SU-DHL-6 (cell line): Measurements from ENCODE around the gene TOX2.

Experiments used
- H2AFZ ChIP-seq: fragments of 200-600 bp; sonication (generic); 2 replicates; pipeline ENCODE4 v1.6.1; 2014; ENCODE audit warnings: low read depth, mild to moderate bottlenecking, moderate library complexity, mixed read lengths, antibody characterized with exemption, low read length; ENCODE audit not compliant: severe bottlenecking
- H3F3A ChIP-seq: fragments of 200-600 bp; shearing (Covaris generic); 2 replicates; pipeline ENCODE4 v1.6.0; 2016; ENCODE audit warnings: antibody characterized with exemption, mild to moderate bottlenecking; ENCODE audit not compliant: insufficient read depth
- H3K27ac ChIP-seq: fragments of 200-600 bp; sonication (generic); 2 replicates; pipeline ENCODE4 v1.5.1; 2016; ENCODE audit warnings: low read depth, mild to moderate bottlenecking, low read length, moderate library complexity, mixed read lengths
- H3K27me3 ChIP-seq: fragments of 200-600 bp; sonication (generic), shearing (Covaris generic); 2 replicates; pipeline ENCODE4 v1.6.0; 2014; ENCODE audit warnings: mild to moderate bottlenecking, low read length
- H3K36me3 ChIP-seq: fragments of 200-600 bp; sonication (generic); 2 replicates; pipeline ENCODE4 v1.6.1; 2014; ENCODE audit warnings: mild to moderate bottlenecking, low read length, mixed read lengths
- H3K4me2 ChIP-seq: fragments of 300-600, 200-600 bp; shearing (Covaris generic), sonication (generic); 2 replicates; pipeline ENCODE4 v1.6.0; 2014; ENCODE audit warnings: low read length, low read depth, mild to moderate bottlenecking; ENCODE audit not compliant: poor library complexity, severe bottlenecking
- H3K4me3 ChIP-seq: fragments of 200-600 bp; sonication (generic); 2 replicates; pipeline ENCODE4 v1.5.1; 2014; ENCODE audit warnings: antibody characterized with exemption, low read length, mild to moderate bottlenecking, mixed read lengths; ENCODE audit not compliant: insufficient read depth, poor library complexity, severe bottlenecking
- H3K79me2 ChIP-seq: fragments of 200-600 bp; sonication (generic); 2 replicates; pipeline ENCODE4 v1.6.1; 2014; ENCODE audit warnings: mild to moderate bottlenecking, low read length, moderate library complexity; ENCODE audit not compliant: insufficient read depth
- H3K9ac ChIP-seq: fragments of 200-600 bp; sonication (generic); 2 replicates; pipeline ENCODE4 v1.7.0; 2014; ENCODE audit warnings: mild to moderate bottlenecking, low read length
- H3K9me2 ChIP-seq: fragments of 200-600 bp; sonication (generic); replicated peaks from 2 replicates; pipeline ENCODE4 v1.6.1; 2014; ENCODE audit warnings: low read length; ENCODE audit not compliant: insufficient read depth
- H3K9me3 ChIP-seq: fragments of 200-600 bp; sonication (generic); 2 replicates; pipeline ENCODE4 v1.6.1; 2014; ENCODE audit warnings: low read length, mixed read lengths; ENCODE audit not compliant: insufficient read depth
- H4K20me1 ChIP-seq: fragments of 200-600 bp; sonication (generic); 2 replicates; pipeline ENCODE4 v1.6.1; 2014; ENCODE audit warnings: low read depth, mild to moderate bottlenecking, antibody characterized with exemption, low read length, moderate library complexity, mixed read lengths
- EZH2phosphoT487 ChIP-seq: fragments of 200-600 bp; sonication (generic), shearing (Covaris generic); conservative IDR thresholded peaks from 2 replicates; pipeline ENCODE4 v1.6.1; 2018; ENCODE audit warnings: mild to moderate bottlenecking, antibody characterized with exemption, low read length, moderate library complexity, mixed read lengths
- TF ChIP-seq, protein P1 (sequence below): fragments of 200-600 bp; sonication (generic); IDR thresholded peaks from one replicate; pipeline ENCODE4 v1.5.1; 2017; ENCODE audit warnings: antibody characterized with exemption, mild to moderate bottlenecking, low read length, moderate library complexity; ENCODE audit not compliant: insufficient read depth, poor library complexity, severe bottlenecking

Gene TOX2

DNA sequence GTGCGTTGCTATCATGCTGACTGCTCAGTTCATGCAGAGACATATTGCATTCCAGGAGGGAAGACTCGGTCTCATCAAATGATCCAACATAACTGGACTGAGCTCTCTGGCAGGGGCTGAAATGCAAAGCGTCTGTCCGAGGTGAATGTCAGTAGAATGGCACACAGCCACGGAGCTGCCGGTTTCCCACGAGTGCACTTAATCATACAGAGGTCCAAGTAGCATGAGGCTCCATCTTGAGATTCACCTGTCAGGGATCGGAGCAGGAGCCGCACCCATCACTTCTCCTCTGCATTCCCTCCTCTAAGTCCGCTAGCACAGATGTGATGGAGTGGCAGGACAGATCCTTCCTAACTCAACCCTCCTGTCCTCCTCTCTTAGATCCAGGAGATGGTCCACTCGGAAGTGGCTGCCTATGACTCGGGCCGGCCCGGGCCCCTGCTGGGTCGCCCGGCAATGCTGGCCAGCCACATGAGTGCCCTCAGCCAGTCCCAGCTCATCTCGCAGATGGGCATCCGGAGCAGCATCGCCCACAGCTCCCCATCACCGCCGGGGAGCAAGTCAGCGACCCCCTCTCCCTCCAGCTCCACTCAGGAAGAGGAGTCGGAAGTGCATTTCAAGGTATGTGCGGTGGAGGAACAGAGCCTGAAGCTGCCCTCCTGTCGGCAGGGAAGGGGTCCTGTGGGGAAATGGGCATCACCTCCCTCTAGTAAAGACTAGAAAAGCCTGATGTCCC is 136.4 kb downstream of the TOX2 start:
- H3K27ac ChIP-seq: no peak overlapping the region
- no peaks in the 10 kb centered on the region for H4K20me1 ChIP-seq
- no peaks in the 10 kb centered on the region for H3K9me2 ChIP-seq
- no peak overlapping the region for H2AFZ ChIP-seq
- no peaks in the 10 kb centered on the region for H3K27me3 ChIP-seq
- TF ChIP-seq, protein P1, sequence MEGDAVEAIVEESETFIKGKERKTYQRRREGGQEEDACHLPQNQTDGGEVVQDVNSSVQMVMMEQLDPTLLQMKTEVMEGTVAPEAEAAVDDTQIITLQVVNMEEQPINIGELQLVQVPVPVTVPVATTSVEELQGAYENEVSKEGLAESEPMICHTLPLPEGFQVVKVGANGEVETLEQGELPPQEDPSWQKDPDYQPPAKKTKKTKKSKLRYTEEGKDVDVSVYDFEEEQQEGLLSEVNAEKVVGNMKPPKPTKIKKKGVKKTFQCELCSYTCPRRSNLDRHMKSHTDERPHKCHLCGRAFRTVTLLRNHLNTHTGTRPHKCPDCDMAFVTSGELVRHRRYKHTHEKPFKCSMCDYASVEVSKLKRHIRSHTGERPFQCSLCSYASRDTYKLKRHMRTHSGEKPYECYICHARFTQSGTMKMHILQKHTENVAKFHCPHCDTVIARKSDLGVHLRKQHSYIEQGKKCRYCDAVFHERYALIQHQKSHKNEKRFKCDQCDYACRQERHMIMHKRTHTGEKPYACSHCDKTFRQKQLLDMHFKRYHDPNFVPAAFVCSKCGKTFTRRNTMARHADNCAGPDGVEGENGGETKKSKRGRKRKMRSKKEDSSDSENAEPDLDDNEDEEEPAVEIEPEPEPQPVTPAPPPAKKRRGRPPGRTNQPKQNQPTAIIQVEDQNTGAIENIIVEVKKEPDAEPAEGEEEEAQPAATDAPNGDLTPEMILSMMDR: no peak
- no peak for TF ChIP-seq EZH2phosphoT487
- no peaks in the 10 kb centered on the region for H3K36me3 ChIP-seq
- H3K4me2 ChIP-seq: no peak overlapping the region
- no peak overlapping the region for H3K4me3 ChIP-seq
- no peaks in the 10 kb centered on the region for H3K9me3 ChIP-seq
- no peaks in the 10 kb centered on the region for H3F3A ChIP-seq
- no peaks in the 10 kb centered on the region for H3K79me2 ChIP-seq
- H3K9ac ChIP-seq: no peak overlapping the region

DNA sequence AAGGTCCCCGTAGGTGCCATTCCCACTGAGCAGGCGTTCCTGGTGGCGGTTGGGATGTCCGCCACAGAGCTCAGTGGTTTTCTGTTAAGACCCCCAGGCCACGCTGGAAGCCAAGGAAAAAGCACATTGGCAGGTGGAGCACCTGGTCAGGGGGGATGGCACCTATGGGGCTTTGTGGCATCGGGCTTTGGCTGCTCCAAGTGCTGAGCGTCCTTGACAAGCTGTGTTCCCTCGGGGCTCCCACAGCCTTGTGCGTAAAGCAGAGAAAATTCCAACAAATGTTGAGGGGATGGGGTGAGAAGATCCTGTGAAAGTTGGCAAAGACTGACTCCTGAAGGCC is 137.0 kb downstream of the TOX2 start:
- Histone ChIP-seq H3K27me3 (no peaks in the 10 kb centered on the region), H3K4me2 (no peak overlapping the region), H2AFZ (no peak overlapping the region), H3F3A (no peaks in the 10 kb centered on the region), H3K9me3 (no peaks in the 10 kb centered on the region), H3K4me3 (no peak overlapping the region), H4K20me1 (no peaks in the 10 kb centered on the region), H3K9me2 (no peaks in the 10 kb centered on the region), H3K9ac (no peak overlapping the region), H3K36me3 (no peaks in the 10 kb centered on the region), H3K79me2 (no peaks in the 10 kb centered on the region), H3K27ac (no peak overlapping the region)
- TF ChIP-seq, protein P1: no peak
- TF ChIP-seq EZH2phosphoT487: no peak

DNA sequence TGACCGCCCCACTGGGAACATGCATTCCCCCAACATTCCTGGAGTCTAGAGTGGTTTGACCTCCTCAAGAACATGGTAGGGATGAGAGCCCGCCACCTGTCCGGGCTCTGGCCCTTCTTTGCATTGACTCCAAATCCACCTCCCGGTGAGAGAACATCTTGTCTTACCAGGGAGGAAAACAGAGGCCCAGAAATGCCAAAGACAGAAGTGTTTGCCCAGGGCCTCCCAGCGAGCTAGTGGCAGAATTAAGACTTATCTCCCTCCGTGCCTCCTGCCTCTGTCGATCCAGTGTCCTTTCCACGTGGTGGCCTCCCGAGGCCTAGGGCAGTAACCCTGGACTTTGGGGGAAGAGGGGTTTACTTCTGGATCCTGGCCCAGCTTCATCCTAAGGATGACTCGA is 137.5 kb downstream of the TOX2 start:
- no peak overlapping the region for H3K9ac ChIP-seq
- no peak overlapping the region for H3K4me3 ChIP-seq
- no peaks in the 10 kb centered on the region for H3K36me3 ChIP-seq
- H3K9me3 ChIP-seq: no peaks in the 10 kb centered on the region
- no peaks in the 10 kb centered on the region for H3K27me3 ChIP-seq
- H3F3A ChIP-seq: no peaks in the 10 kb centered on the region
- H3K27ac ChIP-seq: no peak overlapping the region
- H3K4me2 ChIP-seq: no peak overlapping the region
- H3K9me2 ChIP-seq: no peaks in the 10 kb centered on the region
- no peaks in the 10 kb centered on the region for H4K20me1 ChIP-seq
- H2AFZ ChIP-seq: no peak overlapping the region
- no peaks in the 10 kb centered on the region for H3K79me2 ChIP-seq
- no peak for TF ChIP-seq EZH2phosphoT487
- TF ChIP-seq, protein P1: no peak
